Measurements from ENCODE around the gene ANO7. TPM values are rescaled to one million over a fixed set of nuclear protein-coding genes. Genes with fewer than 3 reads are reported as not detected.

Gene ANO7
- total and polyA plus RNA-seq, 2 of the 13 experiments (the other 11 are each of a cell fraction or from before 2014, with no cell fraction given), result 4.1 to 4.9 TPM

GRCh38 chr2:241223211-241224017, 34.9 kb downstream of the ANO7 start (continued):
- no peak for TF ChIP-seq ZNF770 (CRISPR knock-in tag; IDR thresholded peaks at IDR 0.05)
- TF ChIP-seq CBX5 (CRISPR knock-in tag; IDR thresholded peaks at IDR 0.05; ENCODE audit: borderline replicate concordance), result no peak
- no peak for TF ChIP-seq TEF (CRISPR knock-in tag; IDR thresholded peaks at IDR 0.05)
- TF ChIP-seq EEA1 (CRISPR knock-in tag; IDR thresholded peaks at IDR 0.05; ENCODE audit: borderline replicate concordance), result no peak
- no peak for TF ChIP-seq ZNF234 (CRISPR knock-in tag; conservative IDR thresholded peaks at IDR 0.05)
- no peak for TF ChIP-seq ZNF282 (IDR thresholded peaks at IDR 0.05; ENCODE audit: partially characterized antibody)
- 0 out of 2 replicates have a peak, but pooled peaks have one; percentile 23 for TF ChIP-seq POLR2AphosphoS2 (IDR thresholded peaks at IDR 0.05; ENCODE audit: low read depth, low read length)
- no peak for TF ChIP-seq ZSCAN25 (CRISPR knock-in tag; IDR thresholded peaks at IDR 0.05)
- no peak for TF ChIP-seq ATM (IDR thresholded peaks at IDR 0.05; ENCODE audit: borderline replicate concordance)
- TF ChIP-seq NRL (CRISPR knock-in tag; IDR thresholded peaks at IDR 0.05; ENCODE audit: borderline replicate concordance), result 0 out of 2 replicates have a peak, but pooled peaks have one; percentile 35
- peak; percentile 27; the same call in 1 of the 2 replicates for TF ChIP-seq ZNF879 (CRISPR knock-in tag; IDR thresholded peaks at IDR 0.05)
- TF ChIP-seq CREB3 (CRISPR knock-in tag; IDR thresholded peaks at IDR 0.05), result no peak
- no peak for TF ChIP-seq GZF1 (CRISPR knock-in tag; IDR thresholded peaks at IDR 0.05)
- TF ChIP-seq CSRNP2 (CRISPR knock-in tag; conservative IDR thresholded peaks at IDR 0.05; ENCODE audit: low read depth), result no peak
- TF ChIP-seq PRMT3 (CRISPR knock-in tag; IDR thresholded peaks at IDR 0.05; ENCODE audit: borderline replicate concordance, low read depth), result no peak
- no peak for TF ChIP-seq SMAD3 (CRISPR knock-in tag; IDR thresholded peaks at IDR 0.05)
- TF ChIP-seq ZNF432 (CRISPR knock-in tag; IDR thresholded peaks at IDR 0.05; ENCODE audit: borderline replicate concordance), result no peak
- TF ChIP-seq ZC3H4 (CRISPR knock-in tag; IDR thresholded peaks at IDR 0.05; ENCODE audit: borderline replicate concordance), result no peak
- no peak for TF ChIP-seq MAFK (conservative IDR thresholded peaks at IDR 0.05 in 1 of 2, IDR thresholded peaks at IDR 0.05 in 1 of 2; ENCODE audit: low read length in 2 of 2)
- peak; percentile 15; the same call in 1 of the 2 replicates for TF ChIP-seq JUND (CRISPR knock-in tag; IDR thresholded peaks at IDR 0.05)
- TF ChIP-seq FOSL2 (CRISPR knock-in tag; IDR thresholded peaks at IDR 0.05), result no peak; the same call in 1 of the 2 replicates
- no peak for TF ChIP-seq ZNF891 (CRISPR knock-in tag; IDR thresholded peaks at IDR 0.05)
- TF ChIP-seq PHF5A (CRISPR knock-in tag; IDR thresholded peaks at IDR 0.05; ENCODE audit: low read depth, unreplicated experiment), result peak; percentile 21
- TF ChIP-seq CENPX (CRISPR knock-in tag; IDR thresholded peaks at IDR 0.05), result no peak
